BE2C (cell line): ENCODE results near the gene MAGEA10.
"Not testable (repeated sequence)": the region's sequence is repeated elsewhere in the genome, so short reads cannot be mapped to it uniquely, and the experiment has no call there.

ENCODE experiments used
- DNase-seq: peaks from one replicate; pipeline ENCODE4 v3.0.0-alpha.2; 2020
- H3K27me3 ChIP-seq: fragments of 250-450 bp; sonication (Bioruptor Pico); 2 replicates; pipeline ENCODE4 v1.5.1; 2020; ENCODE audit warnings: mild to moderate bottlenecking
- H3K36me3 ChIP-seq: fragments of 250-450 bp; sonication (Bioruptor Pico); 2 replicates; pipeline ENCODE4 v1.5.1; 2020; ENCODE audit warnings: mild to moderate bottlenecking
- H3K4me1 ChIP-seq: fragments of 250-450 bp; sonication (Bioruptor Pico); 2 replicates; pipeline ENCODE4 v1.5.1; 2020
- H3K4me3 ChIP-seq: 2 replicates; pipeline ENCODE4 v1.5.1; 2011; ENCODE audit warnings: low read depth, low read length
- H3K9me3 ChIP-seq: fragments of 250-450 bp; sonication (Bioruptor Pico); 2 replicates; pipeline ENCODE4 v1.5.1; 2020
- TF ChIP-seq, protein P1 (sequence below): IDR thresholded peaks from 2 replicates; pipeline ENCODE4 v1.5.1; 2012; ENCODE audit warnings: mild to moderate bottlenecking, low read depth, low read length

Gene MAGEA10

DNA sequence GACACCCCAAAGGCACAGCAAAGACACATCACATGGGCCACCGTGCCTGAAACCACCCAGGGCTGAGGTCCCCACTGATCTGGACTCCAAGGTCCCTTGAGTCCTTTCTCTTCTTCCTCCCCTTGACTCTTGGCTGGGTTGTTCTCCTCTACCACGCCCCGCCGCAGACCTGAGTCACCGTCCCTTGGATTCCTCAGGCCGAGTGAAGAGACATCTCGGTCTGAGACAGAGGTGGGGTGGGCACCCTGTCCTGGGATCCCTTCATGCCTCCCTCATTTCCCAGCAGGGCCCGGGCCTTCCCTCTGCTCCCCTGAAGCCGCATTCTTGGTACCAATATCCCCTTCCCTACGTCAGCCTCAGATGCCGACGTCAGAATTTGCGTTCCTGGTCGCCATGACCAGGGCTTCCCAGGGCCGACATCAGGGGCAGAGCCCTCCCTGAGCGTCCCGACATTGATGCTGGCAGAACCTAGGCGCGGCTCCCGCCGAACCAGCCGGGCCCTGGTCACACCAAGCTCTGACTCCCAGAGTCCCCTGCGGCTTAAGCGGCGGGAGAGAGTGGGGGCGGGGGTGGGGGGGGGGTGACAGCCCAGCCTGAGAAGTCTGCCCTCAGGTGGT is 498 bp downstream of the MAGEA10 start:
- H3K4me1 ChIP-seq = no peaks in the 10 kb centered on the region
- TF ChIP-seq, protein P1, sequence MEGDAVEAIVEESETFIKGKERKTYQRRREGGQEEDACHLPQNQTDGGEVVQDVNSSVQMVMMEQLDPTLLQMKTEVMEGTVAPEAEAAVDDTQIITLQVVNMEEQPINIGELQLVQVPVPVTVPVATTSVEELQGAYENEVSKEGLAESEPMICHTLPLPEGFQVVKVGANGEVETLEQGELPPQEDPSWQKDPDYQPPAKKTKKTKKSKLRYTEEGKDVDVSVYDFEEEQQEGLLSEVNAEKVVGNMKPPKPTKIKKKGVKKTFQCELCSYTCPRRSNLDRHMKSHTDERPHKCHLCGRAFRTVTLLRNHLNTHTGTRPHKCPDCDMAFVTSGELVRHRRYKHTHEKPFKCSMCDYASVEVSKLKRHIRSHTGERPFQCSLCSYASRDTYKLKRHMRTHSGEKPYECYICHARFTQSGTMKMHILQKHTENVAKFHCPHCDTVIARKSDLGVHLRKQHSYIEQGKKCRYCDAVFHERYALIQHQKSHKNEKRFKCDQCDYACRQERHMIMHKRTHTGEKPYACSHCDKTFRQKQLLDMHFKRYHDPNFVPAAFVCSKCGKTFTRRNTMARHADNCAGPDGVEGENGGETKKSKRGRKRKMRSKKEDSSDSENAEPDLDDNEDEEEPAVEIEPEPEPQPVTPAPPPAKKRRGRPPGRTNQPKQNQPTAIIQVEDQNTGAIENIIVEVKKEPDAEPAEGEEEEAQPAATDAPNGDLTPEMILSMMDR = no peak
- H3K27me3 ChIP-seq = no peaks in the 10 kb centered on the region
- no peaks in the 10 kb centered on the region for H3K36me3 ChIP-seq
- no peaks in the 10 kb centered on the region for H3K9me3 ChIP-seq
- no peak for DNase-seq
- H3K4me3 ChIP-seq = no peak overlapping the region

DNA sequence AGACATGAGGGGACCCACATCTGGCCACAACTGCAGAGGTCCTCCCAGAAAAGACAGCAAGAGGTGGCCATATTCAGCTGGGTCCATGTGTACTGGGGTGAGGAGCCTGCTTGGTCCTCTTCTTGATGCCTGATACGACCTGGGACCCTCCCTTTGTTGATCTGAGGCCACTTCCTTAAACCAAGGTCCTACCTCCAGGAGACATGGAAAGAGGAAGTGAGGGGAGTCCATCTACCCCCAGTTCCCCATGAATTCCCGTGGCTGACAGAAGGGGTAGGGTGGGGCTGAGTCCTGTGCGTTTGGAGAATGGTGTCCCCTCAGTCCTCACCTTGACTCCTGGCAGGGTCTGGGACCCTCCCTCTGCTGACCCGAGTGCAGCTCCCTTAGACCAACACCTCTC is 2.1 kb downstream of the MAGEA10 start:
- H3K4me3 ChIP-seq = no peak overlapping the region
- no peaks in the 10 kb centered on the region for H3K36me3 ChIP-seq
- TF ChIP-seq, protein P1 = no peak
- H3K4me1 ChIP-seq = no peaks in the 10 kb centered on the region
- no peak for DNase-seq
- H3K27me3 ChIP-seq = no peaks in the 10 kb centered on the region
- H3K9me3 ChIP-seq = no peaks in the 10 kb centered on the region

- no peaks in the 10 kb centered on the region for H3K4me1 ChIP-seq
- no peaks in the 10 kb centered on the region for H3K36me3 ChIP-seq
- no peaks in the 10 kb centered on the region for H3K9me3 ChIP-seq
- DNase-seq = no peak
- no peaks in the 10 kb centered on the region for H3K27me3 ChIP-seq
- H3K4me3 ChIP-seq = no peak overlapping the region
- TF ChIP-seq, protein P1 = no peak
Measured at GRCh38 chrX:152131525-152131924, 6.9 kb downstream of the MAGEA10 start.

- DNase-seq, H3K9me3 ChIP-seq, H3K4me3 ChIP-seq, H3K4me1 ChIP-seq, H3K27me3 ChIP-seq, H3K36me3 ChIP-seq: not testable (repeated sequence)
Measured at GRCh38 chrX:152129069-152129844, 9.1 kb downstream of the MAGEA10 start.

DNA sequence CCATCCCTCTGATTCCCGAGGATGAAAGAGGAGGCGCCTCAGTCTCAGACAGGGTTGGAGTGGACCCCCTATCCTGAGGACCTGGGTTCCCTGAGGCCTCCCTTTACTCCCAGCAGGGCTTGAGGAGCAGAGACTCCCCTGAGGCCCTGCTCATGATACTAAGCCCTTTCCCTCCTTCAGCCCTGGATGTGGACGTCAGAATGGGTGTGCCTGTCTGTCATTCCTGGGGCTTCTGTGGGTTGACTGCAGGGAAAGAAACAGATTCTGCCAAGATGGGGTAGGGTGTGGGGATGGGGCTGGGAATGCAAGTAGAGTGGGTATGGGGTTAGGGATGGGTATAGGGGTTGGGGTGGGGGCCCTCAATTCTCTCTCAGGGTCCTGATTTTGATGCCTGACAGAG is 21.1 kb downstream of the MAGEA10 start:
- Histone ChIP-seq H3K4me3 (no peak overlapping the region), H3K4me1 (no peaks in the 10 kb centered on the region), H3K9me3 (no peaks in the 10 kb centered on the region), H3K36me3 (no peaks in the 10 kb centered on the region), H3K27me3 (no peaks in the 10 kb centered on the region)
- no peak for DNase-seq
- TF ChIP-seq, protein P1 = no peak

DNA sequence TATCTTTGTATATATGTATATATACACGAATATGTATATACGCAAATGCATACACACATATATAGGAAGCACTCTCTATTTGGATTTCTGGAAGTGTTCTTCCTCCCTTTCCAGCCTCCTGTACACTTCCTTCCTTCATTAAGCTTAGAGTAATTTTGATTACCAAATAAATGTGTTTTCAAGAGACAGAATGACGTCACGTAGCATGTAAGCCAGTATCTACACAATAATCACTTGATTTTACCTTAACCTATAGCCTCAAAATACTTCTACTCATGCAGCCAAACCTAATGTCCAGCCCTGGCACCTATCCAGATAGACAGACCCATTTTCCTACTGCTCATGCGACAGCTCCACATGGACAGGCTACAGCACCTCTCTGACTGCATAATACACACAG is 29.9 kb downstream of the MAGEA10 start:
- H3K36me3 ChIP-seq = no peaks in the 10 kb centered on the region
- no peak for DNase-seq
- TF ChIP-seq, protein P1 = no peak
- H3K27me3 ChIP-seq = no peaks in the 10 kb centered on the region
- H3K4me1 ChIP-seq = no peaks in the 10 kb centered on the region
- H3K9me3 ChIP-seq = no peaks in the 10 kb centered on the region
- no peak overlapping the region for H3K4me3 ChIP-seq
